GM19035 (cell line): ENCODE data around the gene CD300LD.

Source experiments
- ATAC-seq: cut with Tn5 transposase; IDR thresholded peaks from one replicate; pipeline ENCODE4 v1.9.1; 2021; ENCODE audit not compliant: unreplicated experiment

Gene CD300LD

DNA sequence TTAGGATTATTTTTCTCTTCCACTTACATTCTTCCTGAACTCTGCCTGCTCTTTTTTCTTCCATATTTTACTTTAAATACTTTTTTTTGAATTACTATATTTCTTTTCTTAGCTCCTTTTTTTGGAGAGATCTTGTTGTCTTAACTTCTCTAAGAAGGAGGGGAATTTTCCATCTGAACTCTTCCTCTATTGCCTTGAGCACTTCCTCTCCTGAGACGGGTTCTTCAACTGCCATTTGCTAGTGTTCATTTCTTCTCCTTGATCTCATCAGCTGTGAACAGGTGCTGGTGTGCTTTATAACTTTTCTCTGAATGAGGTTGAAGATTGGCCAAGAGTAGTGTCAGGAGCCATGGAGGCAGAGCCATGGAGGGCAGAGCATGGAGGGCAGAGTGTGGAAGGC, 15.1 kb upstream of the CD300LD start:
- ATAC-seq, result no peak

DNA sequence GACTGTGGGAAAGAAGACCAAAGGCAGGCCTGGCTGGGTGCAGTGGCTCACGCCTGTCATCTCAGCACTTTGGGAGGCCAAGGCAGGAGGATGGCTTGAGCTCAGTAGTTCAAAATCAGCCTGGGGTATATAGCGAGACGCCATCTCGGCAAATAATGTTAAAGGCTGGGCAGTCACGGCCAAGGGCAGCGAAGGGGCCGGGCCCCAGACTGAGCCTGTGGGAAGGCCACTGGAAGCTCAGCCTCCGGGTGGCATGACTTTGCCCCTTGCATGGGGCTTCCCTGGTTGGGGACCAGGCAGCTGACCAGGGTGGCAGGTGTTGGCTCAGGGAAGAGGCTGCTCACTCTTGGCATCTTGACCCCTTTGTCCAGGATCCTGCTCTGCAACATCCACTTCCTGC, 14.0 kb upstream of the CD300LD start:
- no peak for ATAC-seq

DNA sequence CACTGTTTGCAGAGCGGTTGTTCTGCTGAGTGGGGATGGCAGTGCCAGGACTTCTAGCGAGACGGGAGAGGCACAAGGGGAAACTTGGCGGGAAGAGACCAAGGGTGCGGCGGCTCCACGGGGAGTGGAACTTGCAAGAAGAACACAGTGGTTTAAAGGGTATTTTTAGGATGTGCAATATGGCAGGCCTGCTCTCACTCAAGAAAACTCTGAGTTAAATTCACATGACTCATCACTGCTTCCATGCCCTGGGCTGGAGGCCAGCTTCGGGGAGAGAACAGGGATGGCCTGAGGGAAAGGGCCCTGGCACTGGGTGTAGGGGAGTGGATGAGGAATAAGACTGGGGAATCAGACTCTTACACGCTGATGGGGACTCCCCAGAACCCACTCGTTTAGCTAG, 13.3 kb upstream of the CD300LD start:
- no peak for ATAC-seq

DNA sequence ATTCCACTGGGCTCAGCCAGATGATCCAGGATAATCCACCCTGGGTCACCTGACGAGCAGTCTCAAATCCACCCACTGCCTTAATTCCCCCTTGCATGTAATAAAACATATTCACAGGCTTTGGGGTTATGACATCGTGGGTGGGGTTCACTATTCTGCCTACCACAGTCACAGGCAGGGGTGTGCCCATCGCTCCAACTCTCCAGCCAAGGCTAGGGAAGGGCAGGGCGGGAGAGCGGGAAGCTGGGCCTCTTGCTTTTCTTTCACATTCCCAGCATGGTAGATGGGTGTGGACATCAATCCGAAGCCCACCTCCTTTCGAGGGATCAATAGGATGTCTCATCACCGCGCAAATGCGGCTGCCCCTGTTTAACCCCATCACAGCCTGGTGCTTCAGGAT, 12.7 kb upstream of the CD300LD start:
- no peak for ATAC-seq

DNA sequence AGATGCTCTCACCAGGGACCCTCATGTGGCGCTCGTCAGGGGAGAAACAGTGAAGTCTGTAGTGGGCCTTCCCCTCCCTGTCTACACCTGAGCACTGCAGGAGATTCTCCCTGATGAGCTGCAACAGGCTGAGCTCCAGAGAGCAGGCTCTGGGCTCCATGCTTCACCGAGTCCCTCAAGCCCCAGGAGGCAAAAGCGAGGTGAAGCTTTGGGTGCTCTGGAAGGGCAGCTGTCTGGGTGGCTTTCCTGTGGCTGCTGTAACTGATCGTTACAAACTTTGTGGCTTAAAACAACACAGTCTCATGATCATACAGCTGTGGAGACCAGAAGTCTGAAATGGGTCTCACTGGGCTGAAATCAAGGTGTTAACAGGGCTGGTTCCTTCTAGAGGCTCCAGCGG, 12.1 kb upstream of the CD300LD start:
- ATAC-seq, result no peak

DNA sequence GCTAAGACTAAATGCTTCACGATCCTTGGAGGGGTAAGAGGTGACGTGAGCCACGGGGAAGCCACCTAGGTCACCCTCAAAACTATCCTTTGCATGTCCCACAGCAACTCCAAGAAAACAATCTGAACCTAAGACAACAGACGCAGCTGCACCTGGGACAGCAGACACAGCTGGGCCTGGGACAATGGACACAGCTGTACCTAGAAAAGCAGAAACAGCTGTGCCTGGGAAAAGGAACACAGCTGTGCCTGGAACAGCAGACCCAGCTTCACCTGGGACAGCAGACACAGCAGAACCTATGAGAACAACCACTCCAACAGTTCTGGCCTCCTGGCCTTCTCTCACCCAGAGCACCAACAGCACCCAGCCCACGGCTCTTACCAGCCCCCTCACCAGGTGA, 11.7 kb upstream of the CD300LD start:
- no peak for ATAC-seq

DNA sequence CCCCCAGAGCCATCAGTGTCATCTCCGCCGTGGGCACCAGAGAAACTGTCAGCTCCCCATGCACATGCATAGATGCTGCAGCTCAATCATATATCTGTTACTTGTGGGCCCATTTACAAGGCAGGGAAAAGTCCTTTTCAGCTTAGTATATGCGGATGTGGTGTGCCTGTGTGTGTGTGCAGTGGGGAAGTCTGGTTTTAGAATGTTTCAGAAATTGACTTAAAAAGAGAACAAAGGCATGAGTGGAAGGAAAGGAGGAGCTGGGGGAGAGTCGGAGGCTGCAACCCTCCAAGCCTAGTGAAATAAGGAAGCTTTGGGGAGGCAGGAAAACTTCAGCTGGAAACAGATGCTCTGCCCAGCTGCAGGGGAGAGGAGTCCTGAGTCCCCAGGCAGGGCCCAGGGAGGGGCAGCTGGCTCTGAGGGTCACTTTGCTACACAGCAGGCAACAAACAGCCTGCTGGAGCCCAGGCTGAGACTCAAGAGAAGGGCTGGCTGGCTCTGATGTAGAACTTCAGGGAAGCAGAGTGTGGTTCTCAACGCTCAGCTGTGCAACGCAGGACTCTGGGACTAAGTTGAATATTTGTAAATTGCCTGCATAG, 11.1 kb upstream of the CD300LD start:
- no peak for ATAC-seq

DNA sequence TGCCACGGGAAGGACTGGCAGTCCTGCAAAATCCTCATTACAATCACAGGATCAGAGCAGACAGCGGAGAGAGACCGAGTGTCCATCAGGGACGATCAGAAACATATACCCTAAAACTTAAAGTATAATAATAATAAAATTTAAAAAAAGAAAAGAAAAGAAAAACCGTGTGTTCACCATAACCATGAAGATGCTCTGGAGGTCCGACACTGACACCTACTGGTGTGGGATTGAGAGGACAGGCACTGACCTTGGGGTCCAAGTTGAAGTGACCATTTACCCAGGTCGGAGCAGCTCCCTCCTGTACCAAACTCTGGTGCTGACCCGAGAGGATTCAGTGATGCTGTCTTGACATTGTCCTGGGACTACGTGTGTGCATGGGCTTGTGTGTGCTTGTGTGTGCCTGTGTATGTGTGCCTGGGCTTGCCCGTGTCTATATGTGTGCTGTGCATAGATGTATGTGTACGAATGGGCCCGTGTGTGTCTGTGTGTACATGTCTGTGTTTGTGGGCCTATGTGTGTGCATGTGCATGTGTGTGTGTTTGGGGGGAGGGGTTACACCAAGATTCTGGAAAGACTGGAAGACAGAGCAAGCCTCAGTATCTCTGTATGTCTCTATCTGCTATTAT, 10.0 kb upstream of the CD300LD start:
- no peak for ATAC-seq

DNA sequence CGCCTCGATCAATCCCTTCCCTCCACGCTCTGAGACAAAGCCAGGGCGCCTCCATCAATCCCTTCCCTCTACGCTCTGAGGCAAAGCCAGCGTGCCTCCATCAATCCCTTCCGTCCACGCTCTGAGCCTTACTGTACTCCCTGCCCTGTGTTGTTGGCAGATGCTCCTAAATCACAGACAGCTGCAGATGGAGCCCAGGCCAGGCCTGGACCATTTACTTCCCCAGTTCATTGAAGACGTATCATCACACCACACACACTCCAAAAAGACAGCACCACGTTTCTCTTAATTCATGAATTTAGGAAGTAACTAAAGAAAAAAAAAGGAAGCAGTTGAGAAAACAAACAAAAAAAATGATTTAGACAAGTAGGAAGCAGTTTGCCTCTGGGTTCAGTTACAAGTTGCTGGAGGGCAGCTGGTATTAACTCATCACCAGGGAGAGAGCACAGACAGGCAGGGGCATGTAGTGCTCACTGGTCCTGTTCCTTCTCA, 7.4 kb upstream of the CD300LD start:
- ATAC-seq, result no peak

DNA sequence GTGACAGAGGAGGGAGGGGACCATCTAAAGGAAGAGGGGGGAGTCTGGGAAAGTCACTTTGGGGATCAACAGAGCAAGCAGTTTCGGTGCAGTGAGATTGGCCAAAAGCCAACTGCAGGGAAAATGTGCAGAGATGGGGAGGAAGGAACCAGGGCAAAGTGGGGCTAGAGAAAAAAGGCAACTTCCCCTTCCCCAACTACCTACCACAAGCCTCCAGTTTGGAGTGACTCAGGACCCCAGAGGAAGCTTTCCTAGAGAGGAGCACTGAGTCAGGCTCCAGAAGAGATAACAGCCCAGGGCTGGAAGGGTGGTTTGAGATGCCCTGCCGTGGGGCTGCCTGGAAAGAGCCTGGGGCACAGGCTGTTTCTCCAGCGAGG, 6.9 kb upstream of the CD300LD start:
- ATAC-seq, result no peak

DNA sequence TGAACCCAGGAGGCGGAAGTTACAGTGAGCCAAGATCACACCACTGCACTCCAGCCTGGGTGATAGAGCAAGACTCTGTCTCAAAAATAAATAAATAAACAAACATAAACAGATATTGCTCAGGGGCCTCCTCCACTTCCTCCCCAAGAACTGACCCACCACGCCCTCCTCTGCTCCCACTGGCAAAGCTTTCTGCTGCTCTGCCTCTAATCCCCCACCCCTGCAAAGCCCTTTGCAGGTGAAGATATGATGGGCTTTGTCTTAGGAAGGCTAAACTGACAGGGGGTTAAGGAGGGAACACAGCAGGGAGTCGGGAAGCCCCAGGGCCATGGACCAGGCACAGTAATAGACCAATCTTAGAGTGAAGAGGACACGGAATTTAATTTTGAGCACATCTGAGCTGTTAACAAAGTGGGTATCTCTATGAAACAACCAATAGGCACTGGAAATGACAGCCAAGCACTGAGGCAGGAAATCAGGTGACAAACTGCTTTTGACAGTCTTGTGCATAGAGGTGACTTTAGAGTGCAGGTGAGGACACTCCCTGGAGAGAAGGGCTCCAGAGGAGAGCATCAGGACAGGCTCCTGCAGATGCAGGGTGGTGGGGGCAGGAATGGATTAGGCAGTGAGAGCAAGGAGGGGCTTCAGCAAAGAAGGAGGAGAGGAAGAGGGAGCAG, 6.4 kb upstream of the CD300LD start:
- no peak for ATAC-seq

DNA sequence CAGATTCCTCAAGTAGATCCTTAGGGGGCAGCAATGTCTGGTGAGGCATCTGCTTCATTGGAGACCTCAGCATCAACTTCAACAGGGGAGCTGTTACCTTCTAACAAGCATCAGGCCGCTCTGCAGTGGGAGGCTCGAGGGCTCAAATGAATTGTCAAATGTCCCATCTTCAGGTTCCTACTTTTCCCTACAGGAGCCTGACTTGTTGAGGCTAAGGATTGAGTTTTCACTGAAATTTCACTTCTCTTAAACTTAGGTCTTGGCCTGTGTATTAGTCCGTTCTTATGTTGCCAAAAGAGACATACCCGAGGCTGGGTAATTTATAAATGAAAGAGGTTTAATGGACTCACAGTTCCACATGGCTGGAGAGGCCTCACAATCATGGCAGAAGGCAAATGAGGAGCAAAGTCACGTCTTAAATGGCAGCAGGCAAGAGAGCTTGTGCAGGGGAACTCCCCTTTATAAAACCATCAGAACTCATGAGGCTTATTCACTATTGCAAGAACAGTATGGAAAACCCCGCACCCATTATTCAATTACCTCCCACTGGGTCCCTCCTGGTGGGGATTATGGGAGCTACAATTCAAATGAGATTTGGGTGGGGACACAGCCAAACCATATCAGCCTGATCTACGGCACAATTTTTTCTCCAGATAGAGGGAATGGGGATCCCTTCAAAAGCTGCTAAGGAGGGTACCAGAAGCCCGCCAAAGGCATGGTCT, 5.1 kb upstream of the CD300LD start:
- no peak for ATAC-seq

DNA sequence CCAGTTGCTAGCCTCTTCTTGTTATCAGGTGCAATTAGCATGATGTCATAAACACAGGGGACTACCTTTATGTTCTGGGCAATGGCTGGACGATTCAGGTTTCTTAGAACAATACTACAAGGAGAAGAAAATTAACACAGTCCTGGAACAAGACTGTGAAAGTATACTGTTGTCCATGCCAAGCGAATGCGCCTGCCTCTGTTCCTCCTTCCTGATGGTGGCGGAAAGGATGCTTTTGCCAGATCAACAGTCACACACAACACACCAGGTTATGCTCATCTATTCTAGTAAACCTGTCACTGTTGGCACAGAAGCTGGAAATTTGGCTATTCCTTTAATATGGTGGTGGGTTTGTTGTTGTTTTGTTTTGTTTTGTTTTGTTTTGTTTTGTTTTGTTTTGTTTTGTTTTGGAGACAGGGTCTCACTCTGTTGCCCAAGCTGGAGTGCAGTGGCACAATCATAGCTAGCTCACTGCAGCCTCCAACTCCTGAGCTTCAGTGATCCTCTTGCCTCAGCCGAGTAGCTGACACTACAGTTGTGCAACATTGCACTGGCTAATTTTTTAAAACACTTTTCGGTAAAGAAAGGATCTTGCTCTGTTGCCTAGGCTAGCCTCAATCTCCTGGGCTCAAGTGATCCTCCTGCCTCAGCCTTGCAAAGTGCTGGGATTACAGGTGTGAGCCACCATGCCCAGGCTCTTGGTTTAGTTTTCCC, 3.1 kb upstream of the CD300LD start:
- no peak for ATAC-seq

DNA sequence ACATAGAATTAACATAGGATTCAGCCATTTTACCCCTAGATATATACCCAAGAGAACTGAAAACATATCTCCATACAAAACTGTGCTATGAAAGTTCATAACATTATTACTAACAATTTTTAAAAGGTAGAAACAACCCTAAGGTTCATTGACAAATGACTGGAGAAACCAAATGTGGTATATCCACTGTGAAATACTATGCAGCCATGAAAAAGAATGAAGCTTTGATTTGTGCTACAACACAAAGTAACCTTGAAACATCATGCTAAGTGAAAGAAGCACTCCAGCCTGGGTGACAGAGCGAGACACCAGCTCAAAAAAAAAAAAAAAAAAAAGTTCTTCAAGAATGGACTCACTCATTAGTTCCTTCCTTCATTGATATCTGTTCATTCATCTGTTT, 580 bp downstream of the CD300LD start:
- no peak for ATAC-seq

DNA sequence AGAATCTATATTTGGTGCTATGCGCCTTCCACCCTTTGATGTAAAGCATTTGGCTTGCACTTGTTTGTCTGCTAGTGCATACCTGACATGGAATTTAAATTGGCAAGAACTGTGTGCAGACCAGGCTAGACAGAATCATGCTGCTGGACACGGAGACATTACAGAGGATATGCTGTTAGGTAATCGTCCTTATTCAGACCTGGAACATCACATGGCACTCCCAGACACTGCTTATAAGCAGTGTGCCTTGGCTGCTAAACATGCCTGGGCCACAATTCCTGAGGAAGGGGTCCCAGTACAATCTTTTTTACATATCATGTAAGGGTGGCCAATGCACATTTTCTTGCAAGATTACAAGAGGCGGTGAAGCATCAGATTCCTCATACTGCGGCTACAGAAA, 6.4 kb downstream of the CD300LD start:
- no peak for ATAC-seq

DNA sequence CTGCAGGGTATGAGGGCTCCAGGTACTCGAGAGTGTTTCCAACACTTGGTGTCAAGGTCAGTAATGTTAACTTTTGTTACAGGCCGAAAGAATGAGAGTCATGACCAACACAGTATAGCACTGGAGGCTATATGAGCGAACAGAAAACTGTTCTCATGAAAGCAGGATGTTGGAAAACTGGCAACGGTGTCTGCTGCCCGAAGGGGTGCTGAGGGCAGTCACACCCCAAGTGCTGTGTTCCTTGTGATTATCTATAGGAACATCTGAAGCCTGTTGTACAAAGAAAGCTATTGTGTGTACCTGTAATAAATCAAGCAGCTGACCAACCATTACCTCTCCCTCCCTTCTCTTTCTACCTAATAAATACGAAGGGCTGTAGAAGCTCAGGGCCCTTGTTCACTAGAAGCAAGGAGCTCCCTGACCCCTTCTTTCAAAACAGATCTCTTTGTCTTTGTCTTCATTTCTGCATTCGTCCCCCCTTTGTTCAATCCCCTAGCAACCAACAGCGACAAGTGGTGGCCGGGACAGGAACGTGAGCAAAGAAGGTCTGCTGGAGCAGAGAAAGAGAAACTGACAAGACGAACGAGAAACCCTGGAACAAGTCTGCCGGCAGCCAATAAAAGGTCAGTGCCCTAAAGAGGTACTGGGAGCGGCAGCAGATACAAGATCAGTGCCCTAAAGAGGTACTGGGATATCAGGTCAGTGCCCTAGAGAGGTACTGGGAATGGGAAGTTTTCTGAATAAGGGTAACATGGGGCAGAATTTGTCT, 7.6 kb downstream of the CD300LD start:
- no peak for ATAC-seq

DNA sequence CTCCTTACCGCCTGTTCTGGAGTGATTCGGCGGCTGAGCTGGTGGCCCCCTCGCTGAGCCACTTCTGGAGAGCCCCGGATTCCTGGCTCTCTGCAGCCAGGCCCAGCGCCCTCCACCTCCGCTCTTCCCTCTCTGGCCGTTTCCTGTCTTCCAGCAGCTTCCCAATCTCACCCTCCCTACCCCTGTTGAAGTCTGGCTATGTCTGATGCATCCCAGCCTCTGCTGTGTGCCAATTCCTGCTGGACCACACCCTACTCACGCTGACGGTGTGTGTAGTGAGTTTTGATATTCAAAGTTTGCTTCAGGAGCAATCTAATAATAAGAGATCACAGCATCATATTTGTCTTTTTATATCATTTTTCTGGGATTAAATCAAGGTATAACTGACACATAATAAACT, 9.4 kb downstream of the CD300LD start:
- ATAC-seq, result no peak

DNA sequence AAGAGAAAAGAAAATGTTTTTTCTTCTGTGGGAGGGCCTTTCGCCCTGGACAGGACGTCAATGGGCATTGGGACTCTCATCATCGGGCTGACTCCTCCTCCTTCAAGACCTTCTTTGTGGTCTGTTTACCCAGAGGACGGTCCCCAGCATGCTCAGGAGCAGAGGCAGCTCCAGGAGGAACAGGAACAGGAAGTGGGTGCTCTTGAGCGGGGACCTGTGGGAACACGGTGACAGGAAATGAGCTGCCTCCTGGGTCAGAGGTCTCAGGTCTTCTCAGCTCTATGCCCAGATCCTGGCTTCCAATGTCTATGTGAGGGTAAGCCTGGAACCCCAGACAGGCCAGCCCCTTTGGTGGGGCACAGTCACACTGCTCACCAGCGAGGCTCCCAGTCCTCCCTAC, 12.2 kb downstream of the CD300LD start:
- no peak for ATAC-seq

DNA sequence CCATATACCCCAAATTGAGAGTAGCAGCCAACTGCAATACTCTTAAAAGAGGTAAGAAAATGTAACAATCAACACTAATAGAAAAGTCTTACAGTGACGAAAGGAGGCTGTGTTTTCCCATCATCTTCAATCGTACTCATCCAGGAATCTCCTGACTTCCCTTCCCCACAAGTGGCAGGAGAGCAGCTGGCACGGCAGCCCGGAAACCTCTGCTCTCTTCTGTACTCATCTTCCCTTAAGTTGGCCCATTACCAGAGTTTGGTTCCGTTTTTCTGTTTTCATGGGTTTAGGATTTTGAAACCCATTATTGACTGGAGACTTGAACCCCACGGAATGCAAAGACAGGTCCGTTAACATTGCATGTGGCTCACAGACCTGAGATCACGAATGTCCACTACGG, 13.1 kb downstream of the CD300LD start:
- no peak for ATAC-seq

DNA sequence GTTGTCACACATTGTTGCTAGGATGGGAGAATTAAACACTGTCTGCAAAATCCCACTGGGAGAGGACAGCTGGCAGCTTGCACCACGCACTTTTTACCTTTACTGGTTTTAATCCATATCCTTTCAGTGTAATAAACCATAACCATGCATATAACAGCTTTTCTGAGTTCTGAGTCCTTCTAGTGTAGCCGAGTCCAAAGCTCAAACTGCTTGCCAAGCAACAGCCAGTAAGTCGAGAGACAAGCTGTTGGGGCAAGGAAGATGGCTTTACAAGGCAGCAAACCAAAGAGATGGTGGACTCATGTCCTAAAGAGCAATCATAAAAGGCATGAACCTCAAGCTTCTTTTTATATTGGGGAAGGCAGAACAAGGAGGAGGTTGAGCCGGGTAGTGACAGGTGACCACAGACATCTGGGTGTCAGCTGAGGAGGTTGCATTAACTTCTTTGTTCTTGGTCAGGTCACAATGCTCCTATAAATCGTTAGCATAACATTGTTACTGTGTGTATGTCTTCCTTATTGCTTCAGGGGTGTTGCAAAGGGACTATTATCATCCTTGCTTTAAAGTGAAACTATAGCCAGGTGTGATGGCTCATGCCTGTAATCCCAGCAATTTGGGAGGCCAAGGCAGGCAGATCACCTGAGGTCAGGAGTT, 17.5 kb downstream of the CD300LD start:
- ATAC-seq, result no peak
